AG09309 (cell line): Measurements from ENCODE around the gene RHBDD1.

Experiments
- DNase-seq: peaks from one replicate; pipeline ENCODE4 v3.0.0-alpha.2; 2010; ENCODE audit warnings: low read depth
- H3K4me3 ChIP-seq: 2 replicates; pipeline ENCODE4 v1.5.1; 2011; ENCODE audit warnings: mild to moderate bottlenecking, low read depth, low read length, moderate library complexity; ENCODE audit not compliant: control insufficient read depth
- TF ChIP-seq, protein P1 (sequence below): IDR thresholded peaks from 2 replicates; pipeline ENCODE4 v1.5.1; 2011; ENCODE audit warnings: mild to moderate bottlenecking, low read depth, low read length, inconsistent platforms; ENCODE audit not compliant: insufficient read depth, control insufficient read depth; ENCODE audit errors: missing control alignments

Gene RHBDD1

DNA sequence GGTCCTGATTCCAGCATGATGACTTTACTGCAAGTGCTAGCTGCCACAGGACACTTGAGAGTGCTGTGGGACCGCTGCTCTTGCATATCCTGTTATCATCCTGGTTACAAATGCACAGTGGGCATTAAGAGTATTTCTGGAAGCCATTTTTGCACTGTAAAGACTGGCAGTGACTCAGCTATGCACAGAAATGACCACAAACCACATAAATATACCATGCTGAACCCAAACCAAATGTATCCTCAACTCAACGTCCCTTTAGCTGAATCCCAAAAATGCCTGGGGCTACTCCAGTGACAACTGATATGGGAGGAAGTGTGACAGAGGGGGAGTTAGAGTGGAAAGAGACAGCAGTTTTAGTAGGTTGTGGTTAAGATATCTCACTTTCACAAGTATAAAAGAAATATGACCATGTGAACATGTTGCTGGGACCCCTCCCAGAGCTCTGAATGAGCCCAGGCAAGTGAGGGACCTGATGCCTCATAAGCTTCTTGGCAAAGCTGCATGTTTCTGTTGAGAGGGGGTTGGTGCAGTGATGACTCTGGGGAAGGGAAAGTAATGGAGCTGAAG, 37.3 kb downstream of the RHBDD1 start:
- H3K4me3 ChIP-seq = no peak overlapping the region
- TF ChIP-seq, protein P1, sequence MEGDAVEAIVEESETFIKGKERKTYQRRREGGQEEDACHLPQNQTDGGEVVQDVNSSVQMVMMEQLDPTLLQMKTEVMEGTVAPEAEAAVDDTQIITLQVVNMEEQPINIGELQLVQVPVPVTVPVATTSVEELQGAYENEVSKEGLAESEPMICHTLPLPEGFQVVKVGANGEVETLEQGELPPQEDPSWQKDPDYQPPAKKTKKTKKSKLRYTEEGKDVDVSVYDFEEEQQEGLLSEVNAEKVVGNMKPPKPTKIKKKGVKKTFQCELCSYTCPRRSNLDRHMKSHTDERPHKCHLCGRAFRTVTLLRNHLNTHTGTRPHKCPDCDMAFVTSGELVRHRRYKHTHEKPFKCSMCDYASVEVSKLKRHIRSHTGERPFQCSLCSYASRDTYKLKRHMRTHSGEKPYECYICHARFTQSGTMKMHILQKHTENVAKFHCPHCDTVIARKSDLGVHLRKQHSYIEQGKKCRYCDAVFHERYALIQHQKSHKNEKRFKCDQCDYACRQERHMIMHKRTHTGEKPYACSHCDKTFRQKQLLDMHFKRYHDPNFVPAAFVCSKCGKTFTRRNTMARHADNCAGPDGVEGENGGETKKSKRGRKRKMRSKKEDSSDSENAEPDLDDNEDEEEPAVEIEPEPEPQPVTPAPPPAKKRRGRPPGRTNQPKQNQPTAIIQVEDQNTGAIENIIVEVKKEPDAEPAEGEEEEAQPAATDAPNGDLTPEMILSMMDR = no peak
- DNase-seq = no peak

DNA sequence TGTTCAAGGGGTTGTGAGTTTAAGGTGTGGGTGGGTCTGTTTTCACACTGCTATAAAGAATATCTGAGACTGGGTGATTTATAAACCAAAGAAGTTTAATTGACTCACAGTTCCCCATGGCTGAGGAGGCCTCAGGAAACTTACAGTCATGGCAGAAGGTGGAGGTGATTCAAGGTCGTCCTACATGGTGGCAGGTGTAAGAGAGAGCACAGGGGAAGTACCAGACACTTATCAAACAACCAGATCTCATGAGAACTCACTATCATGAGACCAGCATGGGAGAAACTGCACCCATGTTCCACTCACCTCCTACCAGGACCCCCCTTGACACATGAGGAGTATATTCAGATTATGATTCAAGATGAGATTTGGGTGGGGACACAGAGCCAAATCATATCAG, 38.0 kb downstream of the RHBDD1 start:
- TF ChIP-seq, protein P1 = no peak
- DNase-seq = no peak
- H3K4me3 ChIP-seq = no peak overlapping the region

- TF ChIP-seq, protein P1 = no peak
- DNase-seq = no peak
- no peak overlapping the region for H3K4me3 ChIP-seq
Observed at GRCh38 chr2:226874749-226875148, 38.9 kb downstream of the RHBDD1 start.

DNA sequence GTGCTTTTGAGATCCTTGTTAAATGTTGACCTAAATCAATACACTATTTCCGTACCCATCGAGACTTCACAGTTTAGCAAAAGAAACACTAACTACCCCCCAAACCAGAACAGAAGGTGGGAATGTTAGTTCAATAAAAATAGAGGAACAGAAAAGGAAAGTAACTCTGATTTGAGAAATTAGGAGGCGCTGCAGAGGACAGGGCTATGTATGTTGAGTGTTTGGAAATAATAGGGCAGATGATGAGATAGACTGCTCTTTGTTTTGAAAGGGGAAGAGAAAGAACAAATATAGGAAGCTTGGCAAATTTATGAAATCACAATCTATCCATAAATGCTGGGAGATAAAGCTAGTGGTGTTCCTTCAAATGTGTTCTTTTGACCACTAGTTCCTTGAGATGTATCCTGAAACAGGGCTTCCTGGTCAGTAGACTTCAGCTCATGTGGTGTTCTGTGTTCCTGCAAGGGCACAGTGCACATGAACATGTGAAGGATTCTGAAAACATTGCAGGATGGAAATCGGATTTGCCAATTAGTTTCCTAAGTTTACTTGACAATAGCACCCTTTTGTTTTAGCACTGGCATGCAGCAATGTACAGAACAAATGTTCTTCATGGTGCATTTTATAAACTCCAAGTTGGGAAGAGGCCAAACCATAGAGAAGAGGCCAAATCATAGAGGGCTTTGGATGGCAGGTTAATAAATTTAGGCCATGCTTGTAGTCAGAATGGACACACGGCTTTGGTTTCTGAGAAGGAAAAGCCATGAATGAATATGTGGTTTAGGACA, 39.8 kb downstream of the RHBDD1 start:
- no peak for DNase-seq
- TF ChIP-seq, protein P1 = no peak
- H3K4me3 ChIP-seq = no peak overlapping the region

GRCh38 chr2:226877491-226877890, 41.6 kb downstream of the RHBDD1 start:
- TF ChIP-seq, protein P1 = no peak
- no peak overlapping the region for H3K4me3 ChIP-seq
- no peak for DNase-seq

DNA sequence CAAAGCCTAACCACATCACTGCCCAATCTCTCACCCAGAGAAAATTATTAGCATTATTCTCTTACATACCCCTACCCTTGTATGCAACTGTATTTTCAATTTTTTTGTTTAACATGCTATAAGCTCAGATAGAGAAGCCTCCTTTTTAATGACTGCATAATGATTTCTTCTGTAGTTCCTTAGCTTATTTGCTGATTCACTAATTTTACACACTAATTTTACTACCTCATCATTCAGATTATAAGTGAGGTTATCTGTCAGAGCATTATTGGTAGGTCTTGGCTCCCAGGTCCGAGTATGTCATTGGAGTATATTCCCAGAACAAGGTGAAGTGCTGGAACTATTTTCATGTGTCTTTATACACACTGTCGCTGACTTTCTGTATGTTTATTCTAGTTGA, 45.4 kb downstream of the RHBDD1 start:
- TF ChIP-seq, protein P1 = no peak
- H3K4me3 ChIP-seq = no peak overlapping the region
- no peak for DNase-seq
